Measurements from ENCODE around the gene KCNF1. TPM values are rescaled to one million over a fixed set of nuclear protein-coding genes. Genes with fewer than 3 reads are reported as not detected.

Gene KCNF1
- total and polyA plus RNA-seq, 9 donors: 0.11 to 0.30 (median 0.14) TPM; not detected in 5

DNA sequence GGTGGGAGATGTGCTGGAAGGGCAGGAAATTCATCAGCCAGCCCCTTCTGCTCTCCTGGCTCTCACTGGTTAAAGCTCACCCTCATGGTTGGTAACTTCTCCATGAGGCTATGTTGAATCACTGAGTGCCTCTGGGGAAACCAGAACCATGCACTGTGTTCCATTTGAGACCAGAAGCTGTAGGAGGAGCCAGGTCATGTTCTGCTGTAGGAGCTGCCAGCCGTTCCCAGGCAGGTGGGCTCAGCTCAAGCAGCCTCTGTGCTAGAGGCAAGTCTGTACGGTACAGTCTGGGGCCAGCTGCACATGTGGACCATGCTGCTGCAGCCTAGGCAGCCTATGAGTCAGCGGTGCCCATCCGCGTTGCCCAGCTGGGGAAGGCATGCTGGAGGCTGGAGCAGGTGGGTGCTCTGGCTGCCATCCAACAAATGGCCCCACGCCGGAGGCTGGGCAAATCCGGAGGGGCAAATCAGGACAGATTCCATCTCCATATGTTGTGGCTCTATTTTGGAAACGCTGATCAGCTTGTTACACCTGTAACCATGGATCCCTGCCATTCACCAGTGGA, 22.0 kb upstream of the KCNF1 start:
- H3K9me3 ChIP-seq: no peaks in the 10 kb centered on the region
- H3K27ac ChIP-seq: no peak overlapping the region
- intact Hi-C loops (cut with DNase I): no loop called here
- no peaks in the 10 kb centered on the region for H3K36me3 ChIP-seq
- H3K4me3 ChIP-seq: no peak overlapping the region
- no peak for TF ChIP-seq POLR2A (IDR thresholded peaks at IDR 0.05)
- TF ChIP-seq, protein P1, sequence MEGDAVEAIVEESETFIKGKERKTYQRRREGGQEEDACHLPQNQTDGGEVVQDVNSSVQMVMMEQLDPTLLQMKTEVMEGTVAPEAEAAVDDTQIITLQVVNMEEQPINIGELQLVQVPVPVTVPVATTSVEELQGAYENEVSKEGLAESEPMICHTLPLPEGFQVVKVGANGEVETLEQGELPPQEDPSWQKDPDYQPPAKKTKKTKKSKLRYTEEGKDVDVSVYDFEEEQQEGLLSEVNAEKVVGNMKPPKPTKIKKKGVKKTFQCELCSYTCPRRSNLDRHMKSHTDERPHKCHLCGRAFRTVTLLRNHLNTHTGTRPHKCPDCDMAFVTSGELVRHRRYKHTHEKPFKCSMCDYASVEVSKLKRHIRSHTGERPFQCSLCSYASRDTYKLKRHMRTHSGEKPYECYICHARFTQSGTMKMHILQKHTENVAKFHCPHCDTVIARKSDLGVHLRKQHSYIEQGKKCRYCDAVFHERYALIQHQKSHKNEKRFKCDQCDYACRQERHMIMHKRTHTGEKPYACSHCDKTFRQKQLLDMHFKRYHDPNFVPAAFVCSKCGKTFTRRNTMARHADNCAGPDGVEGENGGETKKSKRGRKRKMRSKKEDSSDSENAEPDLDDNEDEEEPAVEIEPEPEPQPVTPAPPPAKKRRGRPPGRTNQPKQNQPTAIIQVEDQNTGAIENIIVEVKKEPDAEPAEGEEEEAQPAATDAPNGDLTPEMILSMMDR (IDR thresholded peaks at IDR 0.05): no peak
- no peak for TF ChIP-seq EP300 (IDR thresholded peaks at IDR 0.05)
- peaks cover 2% of the 10 kb centered on the region for H3K4me1 ChIP-seq (ENCODE audit: insufficient read depth)
- H3K27me3 ChIP-seq: no peaks in the 10 kb centered on the region
- no peak for DNase-seq
- WGBS, 3 donors: 61 to 74% (median 71%) methylated on average over 9 of the region's 9 CpGs

DNA sequence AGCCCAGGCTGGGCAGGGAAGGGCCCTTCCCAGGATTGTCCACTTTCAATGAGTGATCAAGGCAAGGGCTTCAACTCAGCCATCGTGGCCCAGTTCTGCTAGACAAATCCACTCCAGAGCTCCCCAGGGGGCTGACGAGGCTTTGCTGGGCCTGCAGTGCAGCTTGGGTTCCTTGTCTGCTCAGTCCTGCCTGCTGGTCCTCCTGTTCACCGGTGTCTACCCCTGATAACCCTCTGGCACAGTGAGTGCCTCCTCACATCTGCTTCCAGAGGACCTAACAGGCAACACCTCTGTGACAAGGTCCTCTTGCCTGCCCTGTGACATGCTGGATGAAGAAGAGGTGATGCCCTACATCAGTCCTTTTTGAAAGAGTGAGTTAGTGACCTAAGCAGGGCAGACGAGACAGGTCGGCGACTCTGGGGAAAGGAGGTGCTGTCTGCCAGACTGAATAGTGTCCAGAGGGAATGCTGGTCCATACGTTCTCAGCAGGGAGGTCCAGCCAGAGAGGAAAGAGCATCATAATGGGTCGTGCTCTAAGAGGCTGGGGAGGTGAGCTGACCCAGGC, 20.9 kb upstream of the KCNF1 start:
- no peak for DNase-seq
- H3K9me3 ChIP-seq: no peaks in the 10 kb centered on the region
- H3K27ac ChIP-seq: no peak overlapping the region
- no peaks in the 10 kb centered on the region for H3K27me3 ChIP-seq
- no peak overlapping the region for H3K4me3 ChIP-seq
- H3K4me1 ChIP-seq (ENCODE audit: insufficient read depth): no peaks in the 10 kb centered on the region
- TF ChIP-seq, protein P1 (IDR thresholded peaks at IDR 0.05): no peak
- no peak for TF ChIP-seq EP300 (IDR thresholded peaks at IDR 0.05)
- TF ChIP-seq POLR2A (IDR thresholded peaks at IDR 0.05): no peak
- 78 to 84% (median 79%) methylated on average over 8 of the region's 8 CpGs for WGBS, 3 donors
- no peaks in the 10 kb centered on the region for H3K36me3 ChIP-seq
- intact Hi-C loops (cut with DNase I): no loop called here

DNA sequence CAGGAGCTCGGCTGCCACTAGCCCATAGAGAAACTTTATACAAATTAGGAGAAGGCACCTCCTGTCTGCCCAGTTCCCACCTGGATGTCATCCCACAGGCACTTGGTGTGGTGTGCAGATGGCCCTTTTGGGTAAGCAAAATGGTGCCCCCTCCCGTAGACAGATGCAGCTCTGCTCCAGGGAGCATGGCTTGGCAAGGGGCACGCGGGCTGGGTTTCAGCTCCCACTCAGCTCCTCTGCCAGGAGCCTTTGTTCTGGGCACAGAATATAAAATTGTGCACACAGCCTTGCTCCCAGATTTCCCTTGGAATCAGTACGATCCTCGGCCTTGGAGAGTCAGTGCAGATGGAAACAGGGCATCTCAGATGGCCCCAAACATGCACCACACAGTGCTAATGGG, 20.3 kb upstream of the KCNF1 start:
- 79 to 90% (median 83%) methylated on average over 6 of the region's 6 CpGs for WGBS, 3 donors
- no peak for DNase-seq

DNA sequence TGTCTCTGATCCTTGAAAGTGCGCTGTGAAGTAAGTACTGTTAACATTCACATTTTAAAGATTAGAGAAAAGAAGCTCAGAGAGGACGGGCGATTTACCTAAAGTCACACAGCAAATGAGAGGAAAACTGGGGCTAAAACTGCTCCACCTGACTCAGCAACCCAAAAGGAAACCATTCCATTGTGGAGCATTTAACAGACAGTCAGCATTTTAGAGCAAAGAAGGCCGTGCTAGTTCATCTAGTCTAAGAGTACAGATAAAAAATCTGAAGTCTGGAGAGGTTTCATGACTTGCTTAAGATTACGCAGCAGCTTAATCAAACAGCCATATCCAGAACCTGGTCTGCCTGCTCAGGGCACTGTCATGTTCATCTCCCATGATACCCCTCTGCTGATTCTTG, 19.9 kb upstream of the KCNF1 start:
- 77 to 91% (median 87%) methylated on average over 5 of the region's 5 CpGs for whole genome bisulfite sequencing, 3 donors

More for the DNA sequence above, 20.3 kb upstream of the KCNF1 start:
- no peaks in the 10 kb centered on the region for H3K36me3 ChIP-seq
- intact Hi-C loops (cut with DNase I): no loop called here
- no peak overlapping the region for H3K27ac ChIP-seq
- TF ChIP-seq POLR2A (IDR thresholded peaks at IDR 0.05) (no peak), EP300 (IDR thresholded peaks at IDR 0.05) (no peak)
- TF ChIP-seq, protein P1 (IDR thresholded peaks at IDR 0.05): no peak
- H3K9me3 ChIP-seq: no peaks in the 10 kb centered on the region
- no peaks in the 10 kb centered on the region for H3K27me3 ChIP-seq
- no peaks in the 10 kb centered on the region for H3K4me1 ChIP-seq (ENCODE audit: insufficient read depth)
- H3K4me3 ChIP-seq: no peak overlapping the region

More for the DNA sequence above, 19.9 kb upstream of the KCNF1 start:
- H3K4me1 ChIP-seq (ENCODE audit: insufficient read depth): no peaks in the 10 kb centered on the region
- no peaks in the 10 kb centered on the region for H3K27me3 ChIP-seq
- TF ChIP-seq EP300 (IDR thresholded peaks at IDR 0.05): no peak
- no peak for TF ChIP-seq POLR2A (IDR thresholded peaks at IDR 0.05)
- TF ChIP-seq, protein P1 (IDR thresholded peaks at IDR 0.05): no peak
- H3K36me3 ChIP-seq: no peaks in the 10 kb centered on the region
- no peak for DNase-seq
- intact Hi-C loops (cut with DNase I): no loop called here
- H3K27ac ChIP-seq: no peak overlapping the region
- no peak overlapping the region for H3K4me3 ChIP-seq
- no peaks in the 10 kb centered on the region for H3K9me3 ChIP-seq
